ENCODE measurements around the gene CCR2. TPM values are rescaled to one million over a fixed set of nuclear protein-coding genes. Genes with fewer than 3 reads are reported as not detected.
"Not testable (repeated sequence)": the region's sequence is repeated elsewhere in the genome, so short reads cannot be mapped to it uniquely, and the experiment has no call there.

CCR2 gene
- polyA plus RNA-seq (2012; ENCODE audit: insufficient read depth, insufficient read length): 0.70 TPM

- DNase-seq (ENCODE audit: low read depth, low spot score): peak; percentile 68
- no peak within 1 kb of the TSS for H3K4me3 ChIP-seq (ENCODE audit: low read length)
These were observed at the start of gene CCR2 for GRCh38 chr3:46353647-46354410. Gene CCR2, plus strand, starts transcription at chr3:46354111. Its CDS starts 3,417 bp downstream, at chr3:46357528.

- DNase-seq (ENCODE audit: low read depth, low spot score): no peak
- H3K4me3 ChIP-seq (ENCODE audit: low read length): no peak overlapping the region
These were observed 49.2 kb upstream of the CCR2 start for GRCh38 chr3:46304739-46305138.

- DNase-seq (ENCODE audit: low read depth, low spot score): no peak
- no peak overlapping the region for H3K4me3 ChIP-seq (ENCODE audit: low read length)
These were observed 40.9 kb upstream of the CCR2 start for GRCh38 chr3:46312991-46313390.

- no peak overlapping the region for H3K4me3 ChIP-seq (ENCODE audit: low read length)
- DNase-seq (ENCODE audit: low read depth, low spot score): no peak
These were observed 39.4 kb upstream of the CCR2 start for GRCh38 chr3:46314517-46314916.

- DNase-seq (ENCODE audit: low read depth, low spot score): no peak
- H3K4me3 ChIP-seq (ENCODE audit: low read length): no peak overlapping the region
These were observed 37.7 kb upstream of the CCR2 start for GRCh38 chr3:46316206-46316605.

- no peak overlapping the region for H3K4me3 ChIP-seq (ENCODE audit: low read length)
- DNase-seq (ENCODE audit: low read depth, low spot score): no peak
These were observed 35.5 kb upstream of the CCR2 start for GRCh38 chr3:46318207-46318927.

- DNase-seq (ENCODE audit: low read depth, low spot score): no peak
- no peak overlapping the region for H3K4me3 ChIP-seq (ENCODE audit: low read length)
These were observed 32.3 kb upstream of the CCR2 start for GRCh38 chr3:46321461-46322104.

GRCh38 chr3:46324036-46324435 is 29.9 kb upstream of the CCR2 start:
- H3K4me3 ChIP-seq (ENCODE audit: low read length): no peak overlapping the region
- DNase-seq (ENCODE audit: low read depth, low spot score): no peak

- no peak overlapping the region for H3K4me3 ChIP-seq (ENCODE audit: low read length)
- DNase-seq (ENCODE audit: low read depth, low spot score): no peak
These were observed 28.1 kb upstream of the CCR2 start for GRCh38 chr3:46325645-46326300.

GRCh38 chr3:46330676-46331075 is 23.2 kb upstream of the CCR2 start:
- not testable (repeated sequence) for DNase-seq (ENCODE audit: low read depth, low spot score); H3K4me3 ChIP-seq (ENCODE audit: low read length)

- no peak overlapping the region for H3K4me3 ChIP-seq (ENCODE audit: low read length)
- no peak for DNase-seq (ENCODE audit: low read depth, low spot score)
These were observed 19.0 kb upstream of the CCR2 start for GRCh38 chr3:46334741-46335478.

GRCh38 chr3:46335541-46335940 is 18.4 kb upstream of the CCR2 start:
- no peak overlapping the region for H3K4me3 ChIP-seq (ENCODE audit: low read length)
- no peak for DNase-seq (ENCODE audit: low read depth, low spot score)

GRCh38 chr3:46337911-46338310 is 16.0 kb upstream of the CCR2 start:
- no peak for DNase-seq (ENCODE audit: low read depth, low spot score)
- H3K4me3 ChIP-seq (ENCODE audit: low read length): no peak overlapping the region

- H3K4me3 ChIP-seq (ENCODE audit: low read length): no peak overlapping the region
These were observed 15.1 kb upstream of the CCR2 start for GRCh38 chr3:46338840-46339239.

GRCh38 chr3:46344476-46344875 is 9.4 kb upstream of the CCR2 start:
- H3K4me3 ChIP-seq (ENCODE audit: low read length): no peak overlapping the region
- DNase-seq (ENCODE audit: low read depth, low spot score): no peak

More at GRCh38 chr3:46338840-46339239, 15.1 kb upstream of the CCR2 start:
- DNase-seq (ENCODE audit: low read depth, low spot score): no peak

- peak; percentile 71 for DNase-seq (ENCODE audit: low read depth, low spot score)
- H3K4me3 ChIP-seq (ENCODE audit: low read length): no peak overlapping the region
These were observed 5.0 kb upstream of the CCR2 start for GRCh38 chr3:46348823-46349482.

- no peak overlapping the region; the same call in 1 of the 2 replicates for H3K4me3 ChIP-seq (ENCODE audit: low read length)
- peak; percentile 78 for DNase-seq (ENCODE audit: low read depth, low spot score)
These were observed 4.2 kb upstream of the CCR2 start for GRCh38 chr3:46349484-46350261.

- no peak for DNase-seq (ENCODE audit: low read depth, low spot score)
- H3K4me3 ChIP-seq (ENCODE audit: low read length): no peak overlapping the region
These were observed 3.7 kb upstream of the CCR2 start for GRCh38 chr3:46350262-46350565.

All from Jurkat, Clone E6-1 (cell line).